Measurements from ENCODE around the gene NBPF3.
"Not testable (repeated sequence)": the region's sequence is repeated elsewhere in the genome, so short reads cannot be mapped to it uniquely, and the experiment has no call there.

The NBPF3 gene

GRCh38 chr1:21518774-21519455 is 79.0 kb downstream of the NBPF3 start:
- DNase-seq = no peak
- ATAC-seq (ENCODE audit: insufficient read depth, low read depth) = no peak
- no peaks in the 10 kb centered on the region for H3K36me3 ChIP-seq (ENCODE audit: insufficient read depth, low read length)
- no peaks in the 10 kb centered on the region; the same call in 1 of the 2 replicates for H4K20me1 ChIP-seq (ENCODE audit: insufficient read depth, low read length)
- H3K9ac ChIP-seq (ENCODE audit: low read depth, low read length) = no peak overlapping the region
- H2AFZ ChIP-seq (ENCODE audit: low read depth, low read length) = no peak overlapping the region
- no peaks in the 10 kb centered on the region for H3K4me1 ChIP-seq (ENCODE audit: insufficient read depth, low read length)
- no peaks in the 10 kb centered on the region for H3K79me2 ChIP-seq (ENCODE audit: insufficient read depth, low read length)
- H3K27ac ChIP-seq (ENCODE audit: low read length) = no peak overlapping the region
- H3K27me3 ChIP-seq (ENCODE audit: insufficient read depth, low read length, poor library complexity) = peaks cover 6% of the 10 kb centered on the region
- H3K4me2 ChIP-seq (ENCODE audit: insufficient read depth, low read length) = no peak overlapping the region
- no peaks in the 10 kb centered on the region for H3K9me3 ChIP-seq (ENCODE audit: insufficient read depth, low read length, severe bottlenecking)
- TF ChIP-seq EZH2 (IDR thresholded peaks at IDR 0.05; ENCODE audit: borderline replicate concordance, low read depth, low read length, severe bottlenecking) (no peak), CTCF (IDR thresholded peaks at IDR 0.05; ENCODE audit: borderline replicate concordance, extremely low read depth, low read length, poor library complexity, severe bottlenecking) (no peak)
- H3K4me3 ChIP-seq (ENCODE audit: low read depth in 1 of 2, low read length in 2 of 2) = no peak overlapping the region

DNA sequence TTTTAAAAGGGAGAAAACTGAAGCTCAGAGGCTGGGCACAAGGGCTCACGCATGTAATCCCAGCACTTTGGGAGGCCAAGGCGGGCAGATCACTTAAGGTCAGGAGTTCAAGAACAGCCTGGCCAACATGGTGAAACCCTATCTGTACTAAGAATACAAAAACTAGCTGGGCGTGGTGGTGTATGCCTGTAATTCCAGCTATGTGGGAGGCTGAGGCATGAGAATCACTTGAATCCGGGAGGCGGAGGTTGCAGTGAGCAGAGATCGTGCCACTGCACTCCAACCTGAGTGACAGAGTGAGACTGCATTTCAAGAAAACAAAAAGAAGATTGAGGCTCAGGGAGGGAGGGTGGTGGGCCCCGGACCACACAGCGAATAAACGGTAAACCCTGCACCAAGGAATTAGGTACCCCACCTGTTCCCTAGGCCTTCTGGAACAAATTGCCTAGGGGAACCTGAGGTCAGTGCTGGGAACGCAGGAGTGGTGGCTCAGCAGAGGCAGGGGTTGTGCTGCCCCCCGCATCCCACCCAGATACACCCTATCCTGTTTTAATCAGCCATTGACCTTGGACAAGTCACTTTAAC is 79.6 kb downstream of the NBPF3 start:
- DNase-seq; H3K4me3 ChIP-seq (ENCODE audit: low read depth in 1 of 2, low read length in 2 of 2); ATAC-seq (ENCODE audit: insufficient read depth, low read depth); H2AFZ ChIP-seq (ENCODE audit: low read depth, low read length); H3K4me2 ChIP-seq (ENCODE audit: insufficient read depth, low read length); H3K9me3 ChIP-seq (ENCODE audit: insufficient read depth, low read length, severe bottlenecking); H3K4me1 ChIP-seq (ENCODE audit: insufficient read depth, low read length); H3K9ac ChIP-seq (ENCODE audit: low read depth, low read length); H3K27ac ChIP-seq (ENCODE audit: low read length); H3K79me2 ChIP-seq (ENCODE audit: insufficient read depth, low read length); H3K36me3 ChIP-seq (ENCODE audit: insufficient read depth, low read length); H3K27me3 ChIP-seq (ENCODE audit: insufficient read depth, low read length, poor library complexity); H4K20me1 ChIP-seq (ENCODE audit: insufficient read depth, low read length): not testable (repeated sequence)

DNA sequence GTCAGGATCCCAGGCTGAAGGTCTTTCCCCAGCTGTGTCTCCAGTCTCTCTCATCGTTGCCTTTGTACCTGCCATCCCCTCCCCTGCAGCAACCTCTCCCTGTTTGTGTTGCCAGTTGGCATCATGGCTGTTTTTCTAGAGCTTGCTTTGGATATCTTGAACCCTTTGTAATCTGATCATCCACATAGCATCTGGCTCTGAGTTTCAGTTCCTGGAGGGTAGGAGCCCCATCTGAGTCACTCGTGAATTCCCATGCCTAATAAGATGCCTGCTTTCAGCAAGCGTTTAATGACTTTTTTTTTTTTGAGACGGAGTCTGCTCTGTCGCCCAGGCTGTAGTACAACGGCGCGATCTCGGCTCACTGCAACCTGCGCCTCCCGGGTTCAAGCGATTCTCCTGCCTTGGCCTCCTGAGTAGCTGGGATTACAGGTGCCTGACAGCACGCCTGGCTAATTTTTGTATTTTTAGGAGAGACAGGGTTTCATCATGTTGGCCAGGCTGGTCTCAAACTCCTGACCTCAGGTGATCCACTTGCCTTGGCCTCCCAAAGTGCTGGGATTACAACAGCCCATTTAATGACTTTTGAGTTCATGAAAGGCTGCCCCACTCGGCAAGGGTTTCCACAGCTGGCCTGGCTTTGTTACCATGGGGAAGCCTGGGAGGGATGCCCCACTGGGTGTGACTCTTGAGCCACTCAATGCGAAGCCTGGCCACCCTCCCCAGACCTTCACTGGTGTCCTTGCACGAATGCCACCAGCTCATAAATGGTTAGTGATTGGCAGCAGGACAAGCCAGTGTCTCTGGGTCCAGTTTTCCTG is 81.2 kb downstream of the NBPF3 start:
- Histone ChIP-seq H3K4me2 (ENCODE audit: insufficient read depth, low read length) (no peak overlapping the region), H3K27ac (ENCODE audit: low read length) (no peak overlapping the region), H2AFZ (ENCODE audit: low read depth, low read length) (no peak overlapping the region), H3K79me2 (ENCODE audit: insufficient read depth, low read length) (no peaks in the 10 kb centered on the region), H3K36me3 (ENCODE audit: insufficient read depth, low read length) (no peaks in the 10 kb centered on the region), H3K9ac (ENCODE audit: low read depth, low read length) (no peak overlapping the region), H3K27me3 (ENCODE audit: insufficient read depth, low read length, poor library complexity) (no peaks in the 10 kb centered on the region), H3K9me3 (ENCODE audit: insufficient read depth, low read length, severe bottlenecking) (no peaks in the 10 kb centered on the region), H3K4me1 (ENCODE audit: insufficient read depth, low read length) (no peaks in the 10 kb centered on the region), H3K4me3 (ENCODE audit: low read depth in 1 of 2, low read length in 2 of 2) (no peak overlapping the region), H4K20me1 (ENCODE audit: insufficient read depth, low read length) (no peaks in the 10 kb centered on the region; the same call in 1 of the 2 replicates)
- no peak for DNase-seq
- TF ChIP-seq CTCF (IDR thresholded peaks at IDR 0.05; ENCODE audit: borderline replicate concordance, extremely low read depth, low read length, poor library complexity, severe bottlenecking) = no peak
- no peak for TF ChIP-seq EZH2 (IDR thresholded peaks at IDR 0.05; ENCODE audit: borderline replicate concordance, low read depth, low read length, severe bottlenecking)
- no peak for ATAC-seq (ENCODE audit: insufficient read depth, low read depth)

DNA sequence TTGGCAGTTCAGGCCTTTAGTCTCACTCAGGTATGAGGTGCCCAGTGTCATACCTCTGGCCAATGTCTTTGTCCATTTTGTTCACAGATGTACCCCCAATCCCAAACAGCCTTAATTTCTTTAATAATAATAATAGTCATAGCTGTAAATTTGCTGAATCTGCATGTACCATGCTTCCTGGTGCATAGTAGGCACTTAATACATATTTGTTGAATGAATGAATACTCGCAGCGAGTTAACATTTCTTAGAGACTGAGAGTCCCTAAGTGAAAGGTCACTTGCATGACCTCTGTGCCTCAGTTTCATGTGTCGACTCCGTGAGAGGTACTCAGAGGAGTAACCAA is 81.8 kb downstream of the NBPF3 start:
- H3K4me1 ChIP-seq (ENCODE audit: insufficient read depth, low read length) = no peaks in the 10 kb centered on the region
- H4K20me1 ChIP-seq (ENCODE audit: insufficient read depth, low read length) = no peaks in the 10 kb centered on the region; the same call in 1 of the 2 replicates
- no peak for DNase-seq
- no peak overlapping the region for H3K27ac ChIP-seq (ENCODE audit: low read length)
- no peaks in the 10 kb centered on the region for H3K9me3 ChIP-seq (ENCODE audit: insufficient read depth, low read length, severe bottlenecking)
- H3K4me3 ChIP-seq (ENCODE audit: low read depth in 1 of 2, low read length in 2 of 2) = no peak overlapping the region
- no peak for ATAC-seq (ENCODE audit: insufficient read depth, low read depth)
- no peak overlapping the region for H3K9ac ChIP-seq (ENCODE audit: low read depth, low read length)
- TF ChIP-seq CTCF (IDR thresholded peaks at IDR 0.05; ENCODE audit: borderline replicate concordance, extremely low read depth, low read length, poor library complexity, severe bottlenecking) (no peak), EZH2 (IDR thresholded peaks at IDR 0.05; ENCODE audit: borderline replicate concordance, low read depth, low read length, severe bottlenecking) (no peak)
- H3K4me2 ChIP-seq (ENCODE audit: insufficient read depth, low read length) = no peak overlapping the region
- no peaks in the 10 kb centered on the region for H3K79me2 ChIP-seq (ENCODE audit: insufficient read depth, low read length)
- no peaks in the 10 kb centered on the region for H3K36me3 ChIP-seq (ENCODE audit: insufficient read depth, low read length)
- no peaks in the 10 kb centered on the region for H3K27me3 ChIP-seq (ENCODE audit: insufficient read depth, low read length, poor library complexity)
- H2AFZ ChIP-seq (ENCODE audit: low read depth, low read length) = no peak overlapping the region
